Activated CD8-positive, alpha-beta T cell treated with anti-CD3 and anti-CD28 coated beads, Interleukin-2, amount 10 ng/mL, durations not matched to agents 7 days and 5 days (primary cell): ENCODE results near the gene VEGFA. TPM values are rescaled to one million over a fixed set of nuclear protein-coding genes. Genes with fewer than 3 reads are reported as not detected.
A peak's percentile ranks its signal among the peaks of the same experiment; 100 is the strongest.

Experiments used
- ATAC-seq: fragments of 150-1000 bp; cut with Tn5 transposase; one replicate; pipeline ENCODE4 v1.10.0; 2021; ENCODE audit warnings: moderate library complexity
- CTCF ChIA-PET: fragments of 350-600 bp; sonication (Branson Sonifier 250); formaldehyde crosslinking; loops from one replicate; lab custom pipeline; 2021; ENCODE audit warnings: antibody characterized with exemption; lab: Charles Lee
- POLR2A ChIA-PET: fragments of 350-600 bp; sonication (Branson Sonifier 250); formaldehyde crosslinking; loops from one replicate; lab custom pipeline; 2021; ENCODE audit warnings: antibody characterized with exemption; lab: Charles Lee
- DNase-seq: peaks from one replicate; pipeline ENCODE4 v3.0.0-alpha.2; 2020
- H3K27ac Mint-ChIP-seq: one replicate; pipeline ENCODE4 v1.8.0; 2021; ENCODE audit warnings: mild to moderate bottlenecking, mixed read lengths
- H3K27me3 Mint-ChIP-seq: one replicate; pipeline ENCODE4 v1.8.0; 2021; ENCODE audit warnings: low read depth, mixed read lengths
- H3K36me3 Mint-ChIP-seq: one replicate; pipeline ENCODE4 v1.8.0; 2021; ENCODE audit warnings: low read depth, mixed read lengths
- H3K4me1 Mint-ChIP-seq: one replicate; pipeline ENCODE4 v1.8.0; 2021; ENCODE audit warnings: low read depth, mixed read lengths
- H3K4me3 Mint-ChIP-seq: one replicate; pipeline ENCODE4 v1.8.0; 2021; ENCODE audit warnings: mild to moderate bottlenecking, mixed read lengths
- H3K9me3 Mint-ChIP-seq: one replicate; pipeline ENCODE4 v1.8.0; 2022; ENCODE audit warnings: mixed read lengths; ENCODE audit not compliant: insufficient read depth
- total RNA-seq, 2 experiments: library from RNA; stranded (reverse); gene quantifications; one replicate each; pipeline ENCODE4 v1.2.3, GENCODE V29; 2021

Gene VEGFA
- total RNA-seq, 2 experiments from 2014 or later, result 37.9 to 39.3 TPM

DNA sequence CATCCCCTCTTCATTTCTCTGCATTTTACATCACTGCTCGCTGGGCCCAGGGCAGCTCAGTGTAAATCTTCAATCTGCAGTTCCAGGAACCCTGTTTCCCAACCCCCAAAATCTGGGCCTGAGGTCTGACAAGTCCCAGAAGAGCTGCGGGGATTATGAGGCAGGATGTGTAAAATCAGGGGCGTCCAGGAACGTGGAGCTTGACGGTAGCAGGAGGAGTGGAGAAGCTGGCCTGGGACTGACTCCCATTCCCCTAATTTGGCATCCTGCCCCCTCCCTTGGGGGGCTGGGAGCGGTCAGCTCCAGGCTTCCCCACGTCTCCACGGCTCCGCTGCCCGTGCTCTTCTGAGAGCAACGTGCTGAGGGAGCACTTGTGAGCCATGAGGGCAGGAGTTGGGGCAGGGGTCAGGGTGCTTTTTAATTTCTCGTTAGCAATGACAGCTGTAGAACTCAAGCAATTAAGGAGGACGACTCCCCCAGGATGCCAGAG is 23.4 kb upstream of the VEGFA start:
- ATAC-seq (no peak), DNase-seq (no peak)
- POLR2A ChIA-PET, result interaction anchor here (1.2 kb wide), 1 partner anchor 10 kb away, joined by 3 read pairs; no protein-coding TSS in a partner anchor
- Mint-ChIP-seq H3K27ac (no peak overlapping the region), H3K4me3 (no peak overlapping the region), H3K36me3 (no peaks in the 10 kb centered on the region), H3K27me3 (peaks cover 19% of the 10 kb centered on the region), H3K9me3 (no peaks in the 10 kb centered on the region), H3K4me1 (no peaks in the 10 kb centered on the region)
- CTCF ChIA-PET, result interaction anchor here (1.1 to 2.4 kb wide), 2 partner anchors 14 to 23 kb away, joined by 5 to 8 read pairs; partner anchors contain the start of gene VEGFA

DNA sequence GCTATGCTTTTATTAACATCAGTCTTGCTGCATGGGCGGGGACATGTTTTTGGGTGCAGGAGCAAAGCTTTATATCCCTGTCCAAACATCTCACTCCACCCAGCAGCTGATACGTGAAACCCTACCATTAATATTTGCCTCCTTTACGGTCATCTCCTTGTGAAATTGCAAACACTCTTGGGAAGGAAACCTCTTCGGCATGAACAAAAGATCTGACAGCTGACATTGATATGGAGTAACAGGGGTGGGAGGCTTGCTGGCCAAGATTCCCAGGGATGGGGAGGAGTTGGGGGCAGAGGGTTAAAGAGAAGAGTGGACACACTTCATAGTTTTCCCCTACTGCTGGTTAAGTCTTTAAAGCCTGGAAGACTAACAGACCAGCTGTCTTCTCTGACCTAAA is 22.2 kb upstream of the VEGFA start:
- no peaks in the 10 kb centered on the region for H3K9me3 Mint-ChIP-seq
- no peaks in the 10 kb centered on the region for H3K4me1 Mint-ChIP-seq
- DNase-seq, result no peak
- ATAC-seq, result no peak
- POLR2A ChIA-PET, result no interaction called here
- H3K27me3 Mint-ChIP-seq, result peaks cover 19% of the 10 kb centered on the region
- CTCF ChIA-PET, result interaction anchor here (1.6 to 2.4 kb wide), 3 partner anchors 22 to 24 kb away, joined by 3 to 8 read pairs (median 8); partner anchors contain the start of gene VEGFA
- H3K36me3 Mint-ChIP-seq, result no peaks in the 10 kb centered on the region
- no peak overlapping the region for H3K4me3 Mint-ChIP-seq
- no peak overlapping the region for H3K27ac Mint-ChIP-seq

GRCh38 chr6:43748765-43749164 is 21.2 kb upstream of the VEGFA start:
- Mint-ChIP-seq H3K4me3 (no peak overlapping the region), H3K9me3 (no peaks in the 10 kb centered on the region), H3K4me1 (no peaks in the 10 kb centered on the region), H3K27me3 (peaks cover 20% of the 10 kb centered on the region), H3K27ac (no peak overlapping the region), H3K36me3 (no peaks in the 10 kb centered on the region)
- POLR2A ChIA-PET, result no interaction called here
- DNase-seq (no peak), ATAC-seq (no peak)
- CTCF ChIA-PET, result interaction anchor here (1.4 to 2.4 kb wide), 4 partner anchors 15 to 25 kb away, joined by 3 to 8 read pairs (median 6); partner anchors contain the start of gene VEGFA

GRCh38 chr6:43749461-43749860 is 20.6 kb upstream of the VEGFA start:
- no peak overlapping the region for H3K4me3 Mint-ChIP-seq
- DNase-seq, result no peak
- peaks cover 23% of the 10 kb centered on the region for H3K27me3 Mint-ChIP-seq
- no peaks in the 10 kb centered on the region for H3K9me3 Mint-ChIP-seq
- no peaks in the 10 kb centered on the region for H3K4me1 Mint-ChIP-seq
- ATAC-seq, result no peak
- no peak overlapping the region for H3K27ac Mint-ChIP-seq
- H3K36me3 Mint-ChIP-seq, result no peaks in the 10 kb centered on the region
- CTCF ChIA-PET, result interaction anchor here (1.4 to 1.9 kb wide), 2 partner anchors 15 to 25 kb away, joined by 3 to 8 read pairs; no protein-coding TSS in a partner anchor
- POLR2A ChIA-PET, result no interaction called here

DNA sequence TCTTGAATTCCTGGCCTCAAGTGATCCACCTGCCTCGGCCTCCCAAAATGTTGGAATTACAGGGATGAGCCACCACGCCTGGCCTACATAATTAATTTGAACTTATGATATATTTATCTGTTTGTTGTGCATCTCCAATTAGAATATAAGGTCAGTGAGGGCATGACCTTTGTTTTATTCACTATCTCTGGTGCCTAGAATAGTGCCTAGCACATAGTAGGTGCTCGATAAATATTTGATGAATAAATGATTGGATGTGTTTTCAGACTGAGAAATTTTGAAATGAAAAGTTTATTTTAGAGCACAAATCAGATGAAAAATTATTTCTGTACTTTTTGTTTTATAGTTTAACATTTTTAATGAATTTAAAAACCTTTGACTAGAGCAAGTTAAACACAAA is 19.4 kb upstream of the VEGFA start:
- CTCF ChIA-PET, result no interaction called here

GRCh38 chr6:43753570-43754183 is 16.3 kb upstream of the VEGFA start:
- Mint-ChIP-seq H3K4me1 (no peaks in the 10 kb centered on the region), H3K36me3 (no peaks in the 10 kb centered on the region), H3K4me3 (no peak overlapping the region), H3K27ac (no peak overlapping the region), H3K9me3 (no peaks in the 10 kb centered on the region), H3K27me3 (peaks cover 12% of the 10 kb centered on the region)
- ATAC-seq (no peak), DNase-seq (no peak)
- ChIA-PET CTCF (interaction anchor here (0.7 to 4.7 kb wide), 6 partner anchors 11 to 321 kb away, joined by 3 to 16 read pairs (median 4); no protein-coding TSS in a partner anchor), POLR2A (no interaction called here)

More for the DNA sequence above, 19.4 kb upstream of the VEGFA start:
- no peaks in the 10 kb centered on the region for H3K4me1 Mint-ChIP-seq
- H3K9me3 Mint-ChIP-seq, result no peaks in the 10 kb centered on the region
- no peak for ATAC-seq
- peaks cover 26% of the 10 kb centered on the region for H3K27me3 Mint-ChIP-seq
- H3K4me3 Mint-ChIP-seq, result no peak overlapping the region
- no peaks in the 10 kb centered on the region for H3K36me3 Mint-ChIP-seq
- no peak overlapping the region for H3K27ac Mint-ChIP-seq
- POLR2A ChIA-PET, result no interaction called here
- no peak for DNase-seq

GRCh38 chr6:43757966-43758616 is 11.9 kb upstream of the VEGFA start:
- H3K4me3 Mint-ChIP-seq, result no peak overlapping the region
- no peaks in the 10 kb centered on the region for H3K9me3 Mint-ChIP-seq
- CTCF ChIA-PET, result interaction anchor here (1.0 to 3.7 kb wide), 3 partner anchors 11 to 15 kb away, joined by 3 to 22 read pairs (median 9); partner anchors contain the start of gene VEGFA
- no peak overlapping the region for H3K27ac Mint-ChIP-seq
- peaks cover 22% of the 10 kb centered on the region for H3K27me3 Mint-ChIP-seq
- no peaks in the 10 kb centered on the region for H3K4me1 Mint-ChIP-seq
- no peaks in the 10 kb centered on the region for H3K36me3 Mint-ChIP-seq
- no peak for ATAC-seq
- POLR2A ChIA-PET, result interaction anchor here (0.6 kb wide), 1 partner anchor 267 kb away, joined by 6 read pairs; no protein-coding TSS in a partner anchor
- no peak for DNase-seq

- ChIA-PET CTCF (interaction anchor here (0.7 to 3.7 kb wide), 3 partner anchors 11 to 89 kb away, joined by 3 to 22 read pairs (median 4); partner anchors contain the start of gene VEGFA), POLR2A (no interaction called here)
- Mint-ChIP-seq H3K27me3 (peaks cover 22% of the 10 kb centered on the region), H3K9me3 (no peaks in the 10 kb centered on the region), H3K4me1 (no peaks in the 10 kb centered on the region), H3K27ac (no peak overlapping the region), H3K36me3 (no peaks in the 10 kb centered on the region), H3K4me3 (no peak overlapping the region)
- DNase-seq (no peak), ATAC-seq (peak; percentile 54)
Measured at GRCh38 chr6:43758617-43759050, 11.4 kb upstream of the VEGFA start.

GRCh38 chr6:43759136-43759906 is 10.7 kb upstream of the VEGFA start:
- ATAC-seq (no peak), DNase-seq (no peak)
- H3K9me3 Mint-ChIP-seq, result no peaks in the 10 kb centered on the region
- ChIA-PET POLR2A (no interaction called here), CTCF (interaction anchor here (0.7 to 3.7 kb wide), 4 partner anchors 10 to 89 kb away, joined by 3 to 22 read pairs (median 4); partner anchors contain the start of gene VEGFA)
- no peaks in the 10 kb centered on the region for H3K36me3 Mint-ChIP-seq
- no peaks in the 10 kb centered on the region for H3K4me1 Mint-ChIP-seq
- H3K27me3 Mint-ChIP-seq, result peaks cover 18% of the 10 kb centered on the region
- no peak overlapping the region for H3K27ac Mint-ChIP-seq
- no peak overlapping the region for H3K4me3 Mint-ChIP-seq

DNA sequence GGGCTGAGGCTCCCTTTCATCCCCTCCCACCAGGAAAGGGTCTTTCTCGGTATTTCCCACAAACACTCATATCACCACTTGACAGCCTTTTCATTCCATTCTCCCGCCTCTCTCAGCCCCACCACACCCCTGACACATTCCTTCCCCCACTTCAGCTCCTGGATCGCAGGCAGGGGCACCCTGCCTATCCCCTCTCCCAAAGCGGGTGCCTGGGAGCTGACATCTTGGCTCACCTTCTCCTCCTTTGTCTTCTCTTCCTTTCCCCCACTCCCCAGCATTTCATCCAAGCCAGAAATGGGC is 10.2 kb upstream of the VEGFA start:
- H3K4me3 Mint-ChIP-seq, result no peak overlapping the region
- H3K27me3 Mint-ChIP-seq, result peaks cover 20% of the 10 kb centered on the region
- ChIA-PET POLR2A (no interaction called here), CTCF (interaction anchor here (1.2 to 3.7 kb wide), 3 partner anchors 10 to 92 kb away, joined by 3 to 22 read pairs (median 7); partner anchors contain the start of gene VEGFA)
- ATAC-seq, result no peak
- no peak for DNase-seq
- H3K27ac Mint-ChIP-seq, result no peak overlapping the region
- no peaks in the 10 kb centered on the region for H3K36me3 Mint-ChIP-seq
- no peaks in the 10 kb centered on the region for H3K4me1 Mint-ChIP-seq
- no peaks in the 10 kb centered on the region for H3K9me3 Mint-ChIP-seq
